Neuronal stem cell (in vitro differentiated cells): Measurements from ENCODE around the gene BICRA.

Experiments
- DNase-seq: peaks from one replicate; pipeline ENCODE4 v3.0.0-alpha.2; 2013; ENCODE audit warnings: low spot score
- H2AFZ ChIP-seq: one replicate; pipeline ENCODE4 v1.6.1; 2013; ENCODE audit warnings: mild to moderate bottlenecking, low read length, inconsistent platforms
- H2AK5ac ChIP-seq: 2 replicates; pipeline ENCODE4 v1.6.1; 2013; ENCODE audit warnings: low read depth, mild to moderate bottlenecking, inconsistent platforms, low read length, moderate library complexity, mixed read lengths
- H2BK120ac ChIP-seq: 2 replicates; pipeline ENCODE4 v1.6.1; 2013; ENCODE audit warnings: low read depth, mild to moderate bottlenecking, inconsistent platforms, low read length, moderate library complexity, mixed read lengths
- H2BK12ac ChIP-seq: one replicate; pipeline ENCODE4 v1.6.1; 2013; ENCODE audit warnings: low read length, inconsistent platforms
- H2BK15ac ChIP-seq: 2 replicates; pipeline ENCODE4 v1.6.1; 2013; ENCODE audit warnings: mild to moderate bottlenecking, low read length, inconsistent platforms, mixed read lengths
- H2BK5ac ChIP-seq: one replicate; pipeline ENCODE4 v1.6.1; 2013; ENCODE audit warnings: inconsistent platforms, mild to moderate bottlenecking, low read length, moderate library complexity
- H3K14ac ChIP-seq: one replicate; pipeline ENCODE4 v1.6.1; 2013; ENCODE audit warnings: low read length, inconsistent platforms
- H3K18ac ChIP-seq: 2 replicates; pipeline ENCODE4 v1.6.1; 2013; ENCODE audit warnings: low read length, inconsistent platforms
- H3K23ac ChIP-seq: 2 replicates; pipeline ENCODE4 v1.6.1; 2013; ENCODE audit warnings: low read depth, mild to moderate bottlenecking, mixed read lengths, low read length, inconsistent platforms; ENCODE audit not compliant: poor library complexity
- H3K27ac ChIP-seq: replicated peaks from 3 replicates; pipeline ENCODE4 v1.5.1; 2013; ENCODE audit warnings: low read length, inconsistent platforms
- H3K27me3 ChIP-seq, 3 experiments: 2 replicates each; pipeline ENCODE4 v1.6.1; 2013; ENCODE audit warnings: low read length in 3 of 3, mild to moderate bottlenecking in 2 of 3, inconsistent platforms in 1 of 3, low read depth in 1 of 3, mixed read lengths in 1 of 3, moderate library complexity in 1 of 3; ENCODE audit not compliant: control insufficient read depth in 3 of 3, insufficient read depth in 3 of 3
- H3K36me3 ChIP-seq, 2 donors: replicated peaks in 1 of 2; 2 replicates each; pipeline ENCODE4 v1.6.1; 2013; ENCODE audit warnings: low read length in 2 of 2; ENCODE audit not compliant: control insufficient read depth in 2 of 2, insufficient read depth in 2 of 2
- H3K4ac ChIP-seq: 2 replicates; pipeline ENCODE4 v1.6.1; 2013; ENCODE audit warnings: inconsistent platforms, mild to moderate bottlenecking, low read length, moderate library complexity
- H3K4me1 ChIP-seq, 2 donors: 1 replicate in 1 of 2; 2 replicates in 1 of 2; pipeline ENCODE4 v1.6.1; 2013; ENCODE audit warnings: low read length in 2 of 2, low read depth in 1 of 2; ENCODE audit not compliant: control insufficient read depth in 2 of 2, insufficient read depth in 1 of 2
- H3K4me2 ChIP-seq: one replicate; pipeline ENCODE4 v1.6.1; 2013; ENCODE audit warnings: mild to moderate bottlenecking, low read length, inconsistent platforms; ENCODE audit not compliant: insufficient read depth, poor library complexity, severe bottlenecking
- H3K4me3 ChIP-seq, 2 donors: 2 replicates each; pipeline ENCODE4 v1.5.1; 2013; ENCODE audit warnings: low read length in 2 of 2, mild to moderate bottlenecking in 2 of 2, inconsistent platforms in 1 of 2, moderate library complexity in 1 of 2
- H3K79me1 ChIP-seq: one replicate; pipeline ENCODE4 v1.6.1; 2013; ENCODE audit warnings: low read depth, mild to moderate bottlenecking, inconsistent platforms, low read length, moderate library complexity
- H3K9ac ChIP-seq: one replicate; pipeline ENCODE4 v1.6.1; 2013; ENCODE audit warnings: mild to moderate bottlenecking, low read depth, low read length, inconsistent platforms; ENCODE audit not compliant: poor library complexity
- H3K9me3 ChIP-seq, 2 donors: replicated peaks in 1 of 2; 2 replicates each; pipeline versions ENCODE3 to v1.6.1; 2013; ENCODE audit warnings: low read length in 2 of 2, mild to moderate bottlenecking in 2 of 2, inconsistent platforms in 1 of 2, low read depth in 1 of 2, mixed read lengths in 1 of 2, moderate library complexity in 1 of 2; ENCODE audit not compliant: control insufficient read depth in 2 of 2, insufficient read depth in 1 of 2
- H4K8ac ChIP-seq: one replicate; pipeline ENCODE4 v1.6.1; 2013; ENCODE audit warnings: low read depth, mild to moderate bottlenecking, inconsistent platforms, low read length, moderate library complexity
- H4K91ac ChIP-seq: one replicate; pipeline ENCODE4 v1.6.1; 2013; ENCODE audit warnings: low read length, low read depth, mild to moderate bottlenecking, inconsistent platforms; ENCODE audit not compliant: poor library complexity
- WGBS, 2 donors: extraction: QIAGEN DNeasy Blood & Tissue Kit; methylation state at CpG; one replicate each; pipeline ENCODE4 v1.1.7; 2013; ENCODE audit warnings: missing lambda C conversion rate in 2 of 2, mixed read lengths in 1 of 2; ENCODE audit not compliant: insufficient read length in 2 of 2, insufficient replicate concordance in 1 of 2; ENCODE audit errors: extremely low coverage in 2 of 2; 5-methylcytosine and 5-hydroxymethylcytosine counted together

Gene BICRA

DNA sequence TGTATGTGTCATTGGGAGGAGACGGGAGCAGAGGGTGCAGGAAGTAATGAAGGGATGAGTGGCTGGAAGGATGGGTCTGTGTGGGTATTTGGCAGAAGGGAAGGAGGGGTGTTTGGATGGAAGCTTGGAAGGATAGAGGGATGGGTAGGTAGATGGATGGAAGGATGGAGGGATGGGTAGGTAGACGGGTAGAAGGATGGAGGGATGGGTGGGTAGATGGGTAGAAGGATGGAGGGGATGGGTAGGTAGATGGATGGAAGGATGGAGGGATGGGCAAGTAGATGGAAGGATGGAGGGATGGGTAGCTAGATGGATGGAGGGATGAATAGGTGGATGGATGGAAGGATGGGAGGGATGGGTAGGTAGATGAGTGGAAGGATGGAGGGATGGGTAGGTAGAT lies 62.6 kb downstream of the BICRA start:
- no peak overlapping the region for H3K9ac ChIP-seq
- H3K27ac ChIP-seq = no peak overlapping the region
- H2BK15ac ChIP-seq = no peak overlapping the region
- no peak overlapping the region for H3K4ac ChIP-seq
- WGBS, 2 donors = 100% methylated on average over 1 of the region's 2 CpGs
- no peak overlapping the region for H2BK12ac ChIP-seq
- DNase-seq = no peak
- H4K8ac ChIP-seq = no peak overlapping the region
- no peak overlapping the region for H2AK5ac ChIP-seq
- peaks cover 9% of the 10 kb centered on the region for H3K79me1 ChIP-seq
- no peak overlapping the region for H3K23ac ChIP-seq
- no peak overlapping the region for H3K4me2 ChIP-seq
- H3K14ac ChIP-seq = no peak overlapping the region
- no peak overlapping the region for H2BK120ac ChIP-seq
- H3K18ac ChIP-seq = no peak overlapping the region
- H3K4me3 ChIP-seq = no peak overlapping the region
- peaks cover 26 to 39% of the 10 kb centered on the region in 2 donors for H3K36me3 ChIP-seq
- H2BK5ac ChIP-seq = no peak overlapping the region
- no peaks in the 10 kb centered on the region for H3K27me3 ChIP-seq
- H2AFZ ChIP-seq = no peak overlapping the region
- no peaks in the 10 kb centered on the region for H3K9me3 ChIP-seq
- no peak overlapping the region for H4K91ac ChIP-seq
- H3K4me1 ChIP-seq = peaks cover 6 to 8% of the 10 kb centered on the region in 2 donors

DNA sequence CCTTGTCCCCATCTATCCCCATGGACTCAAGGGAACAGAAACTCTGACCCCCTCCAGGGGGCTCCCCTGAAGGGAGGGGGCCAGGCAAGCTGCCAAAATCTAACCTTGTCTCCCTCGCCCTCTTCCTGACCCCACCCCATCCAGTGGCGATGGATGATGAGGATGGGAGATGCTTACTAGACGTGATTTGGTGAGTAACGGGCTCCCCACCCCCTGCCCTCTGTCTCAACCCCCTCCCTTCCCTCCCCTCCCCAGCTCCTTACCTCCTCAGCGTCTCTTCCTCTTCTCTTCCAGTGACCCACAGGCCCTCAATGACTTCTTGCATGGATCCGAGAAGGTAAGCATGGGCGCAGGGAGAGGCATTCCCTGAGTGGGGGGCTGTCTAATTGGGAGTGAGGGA lies 64.5 kb downstream of the BICRA start:
- no peak for DNase-seq
- no peak overlapping the region for H2BK15ac ChIP-seq
- H3K4me3 ChIP-seq = no peak overlapping the region
- no peak overlapping the region for H3K4me2 ChIP-seq
- no peak overlapping the region for H2AK5ac ChIP-seq
- no CpG with 5 or more reads among the region's 7 CpGs for WGBS, 2 donors
- H3K27me3 ChIP-seq = no peaks in the 10 kb centered on the region
- no peak overlapping the region for H2BK12ac ChIP-seq
- H3K14ac ChIP-seq = no peak overlapping the region
- peaks cover 9% of the 10 kb centered on the region for H3K79me1 ChIP-seq
- no peak overlapping the region for H3K23ac ChIP-seq
- H3K27ac ChIP-seq = no peak overlapping the region
- H3K4me1 ChIP-seq = no peaks in the 10 kb centered on the region
- no peak overlapping the region for H3K9ac ChIP-seq
- H3K18ac ChIP-seq = no peak overlapping the region
- H4K91ac ChIP-seq = no peak overlapping the region
- H2AFZ ChIP-seq = no peak overlapping the region
- no peak overlapping the region for H4K8ac ChIP-seq
- peaks cover 32 to 46% of the 10 kb centered on the region in 2 donors for H3K36me3 ChIP-seq
- no peak overlapping the region for H2BK5ac ChIP-seq
- no peak overlapping the region for H3K4ac ChIP-seq
- H2BK120ac ChIP-seq = no peak overlapping the region
- H3K9me3 ChIP-seq = no peaks in the 10 kb centered on the region

DNA sequence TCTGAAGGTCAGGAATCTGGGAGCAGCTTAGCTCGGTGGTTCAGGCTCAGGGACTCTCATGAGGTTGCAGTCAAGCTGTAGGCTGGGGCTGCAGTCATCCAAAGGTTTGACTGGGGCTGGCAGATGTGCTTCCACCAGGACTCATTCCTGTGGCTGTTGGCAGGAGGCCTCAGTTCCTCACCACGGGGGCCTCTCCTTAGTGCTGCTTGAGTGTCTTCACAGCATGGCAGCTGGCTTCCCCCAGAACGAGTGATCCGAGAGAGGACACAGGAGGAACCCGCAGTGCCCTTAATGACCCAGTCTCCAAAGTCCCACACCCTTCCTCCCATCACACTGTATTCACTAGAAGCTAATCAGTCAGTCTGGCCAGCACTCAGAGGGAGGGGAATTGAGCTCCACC lies 65.6 kb downstream of the BICRA start:
- no peak for DNase-seq
- Histone ChIP-seq H4K91ac (no peak overlapping the region), H3K18ac (no peak overlapping the region), H4K8ac (no peak overlapping the region), H3K27me3 (no peaks in the 10 kb centered on the region), H2BK15ac (no peak overlapping the region), H2BK5ac (no peak overlapping the region), H3K4me3 (no peak overlapping the region), H3K4me1 (no peaks in the 10 kb centered on the region), H3K36me3 (peaks cover 36 to 47% of the 10 kb centered on the region in 2 donors), H2BK12ac (no peak overlapping the region), H3K4ac (no peak overlapping the region), H3K14ac (no peak overlapping the region), H3K79me1 (peaks cover 9% of the 10 kb centered on the region), H2BK120ac (no peak overlapping the region), H2AK5ac (no peak overlapping the region), H3K9ac (no peak overlapping the region), H3K4me2 (no peak overlapping the region), H3K27ac (no peak overlapping the region), H2AFZ (no peak overlapping the region), H3K9me3 (no peaks in the 10 kb centered on the region), H3K23ac (peak overlapping the region; percentile 29)
- no CpG with 5 or more reads among the region's 5 CpGs for WGBS, 2 donors

DNA sequence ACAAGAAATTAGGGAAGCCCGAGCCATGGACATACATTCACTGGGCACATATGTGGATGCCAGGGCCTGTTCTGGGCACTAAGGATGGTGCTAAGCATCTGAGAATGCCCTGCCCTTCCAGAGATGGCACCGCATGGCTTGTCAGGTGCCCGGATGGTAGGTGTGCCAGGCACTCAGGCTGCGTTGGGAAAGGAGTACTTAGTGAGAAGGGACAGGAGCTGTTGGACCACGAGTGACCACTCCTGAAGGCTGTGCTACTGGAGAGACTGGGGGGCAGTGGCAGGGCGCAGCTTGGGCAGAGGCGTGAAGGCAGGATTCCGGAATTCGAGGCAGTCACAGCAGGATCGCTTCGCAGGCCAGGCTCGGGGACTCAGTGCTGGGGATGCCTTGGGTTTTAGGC lies 66.3 kb downstream of the BICRA start:
- peaks cover 7% of the 10 kb centered on the region for H3K79me1 ChIP-seq
- H3K9ac ChIP-seq = peak overlapping the region; percentile 21
- no peak overlapping the region for H3K4ac ChIP-seq
- H2BK5ac ChIP-seq = peak overlapping the region; percentile 39
- H3K27me3 ChIP-seq = no peaks in the 10 kb centered on the region
- DNase-seq = no peak
- H3K4me2 ChIP-seq = no peak overlapping the region
- no peak overlapping the region for H2BK12ac ChIP-seq
- no peak overlapping the region for H2AK5ac ChIP-seq
- H4K8ac ChIP-seq = no peak overlapping the region
- no peak overlapping the region for H3K27ac ChIP-seq
- no peak overlapping the region for H3K18ac ChIP-seq
- peak overlapping the region; percentile 89 for H3K23ac ChIP-seq
- H3K36me3 ChIP-seq = peaks cover 38 to 53% of the 10 kb centered on the region in 2 donors
- H4K91ac ChIP-seq = no peak overlapping the region
- H3K4me1 ChIP-seq = no peaks in the 10 kb centered on the region
- H2AFZ ChIP-seq = no peak overlapping the region
- no peaks in the 10 kb centered on the region for H3K9me3 ChIP-seq
- no CpG with 5 or more reads among the region's 12 CpGs for WGBS, 2 donors
- H2BK15ac ChIP-seq = no peak overlapping the region
- H3K4me3 ChIP-seq = no peak overlapping the region
- H3K14ac ChIP-seq = no peak overlapping the region
- no peak overlapping the region for H2BK120ac ChIP-seq
